NCI-H1092 treated with DMSO at 0.1 percent for 48 hours (cell line): ENCODE data around the gene OAS3.
A peak's percentile ranks its signal among the peaks of the same experiment; 100 is the strongest.
"Not testable (repeated sequence)": the region's sequence is repeated elsewhere in the genome, so short reads cannot be mapped to it uniquely, and the experiment has no call there.

ENCODE experiments used
- DNase-seq: peaks from one replicate; lab custom pipeline; 2025; lab: John Stamatoyannopoulos, UW

Gene OAS3

GRCh38 chr12:112980491-112981158, 42.4 kb downstream of the OAS3 start:
- DNase-seq: no peak

- no peak for DNase-seq
Observed at GRCh38 chr12:112985642-112986290, 47.5 kb downstream of the OAS3 start.

GRCh38 chr12:112986291-112986800, 48.1 kb downstream of the OAS3 start:
- DNase-seq: no peak

- DNase-seq: no peak
Observed at GRCh38 chr12:112987561-112987960, 49.3 kb downstream of the OAS3 start.

GRCh38 chr12:112988224-112988623, 50.0 kb downstream of the OAS3 start:
- no peak for DNase-seq

- not testable (repeated sequence) for DNase-seq
Observed at GRCh38 chr12:112988823-112989385, 50.6 kb downstream of the OAS3 start.

- DNase-seq: no peak
Observed at GRCh38 chr12:112989806-112990205, 51.5 kb downstream of the OAS3 start.

GRCh38 chr12:112992541-112993398, 54.5 kb downstream of the OAS3 start:
- peak; percentile 65 for DNase-seq

GRCh38 chr12:112995008-112995407, 56.7 kb downstream of the OAS3 start:
- no peak for DNase-seq

GRCh38 chr12:112996501-112996900, 58.2 kb downstream of the OAS3 start:
- no peak for DNase-seq

GRCh38 chr12:112997506-112997905, 59.2 kb downstream of the OAS3 start:
- DNase-seq: no peak

- DNase-seq: no peak
Observed at GRCh38 chr12:112998987-112999767, 60.9 kb downstream of the OAS3 start.

- DNase-seq: no peak
Observed at GRCh38 chr12:113000433-113000832, 62.2 kb downstream of the OAS3 start.

GRCh38 chr12:113002155-113002554, 63.9 kb downstream of the OAS3 start:
- DNase-seq: no peak

GRCh38 chr12:113002676-113003075, 64.4 kb downstream of the OAS3 start:
- DNase-seq: no peak

GRCh38 chr12:113003636-113004035, 65.4 kb downstream of the OAS3 start:
- DNase-seq: no peak

GRCh38 chr12:113005762-113006161, 67.5 kb downstream of the OAS3 start:
- no peak for DNase-seq

GRCh38 chr12:113006206-113006605, 67.9 kb downstream of the OAS3 start:
- no peak for DNase-seq

GRCh38 chr12:113006641-113007040, 68.4 kb downstream of the OAS3 start:
- no peak for DNase-seq

GRCh38 chr12:113007166-113007565, 68.9 kb downstream of the OAS3 start:
- no peak for DNase-seq

GRCh38 chr12:113010701-113011100, 72.4 kb downstream of the OAS3 start:
- no peak for DNase-seq

- no peak for DNase-seq
Observed at GRCh38 chr12:113014565-113014964, 76.3 kb downstream of the OAS3 start.
